WTC11 (cell line): ENCODE measurements around the gene RHOT2. TPM values are rescaled to one million over a fixed set of nuclear protein-coding genes. Genes with fewer than 3 reads are reported as not detected.

ENCODE experiments used
- ATAC-seq: fragments of 200-7000 bp; cut with Tn5 transposase; 2 replicates; pipeline ENCODE4 v1.10.0; 2021; ENCODE audit warnings: mild to moderate bottlenecking, moderate library complexity
- CTCF ChIA-PET: fragments of 300-600 bp; sonication (Branson Sonifier 250); formaldehyde crosslinking; loops from one replicate; lab custom pipeline; 2021; ENCODE audit warnings: antibody characterized with exemption; lab: Charles Lee
- POLR2A ChIA-PET: fragments of 350-600 bp; sonication (Branson Sonifier 250); formaldehyde crosslinking; loops from one replicate; lab custom pipeline; 2021; ENCODE audit warnings: antibody characterized with exemption; lab: Charles Lee
- DNase-seq: peaks from one replicate; pipeline ENCODE4 v3.0.0; 2021; ENCODE audit warnings: low spot score
- H3K27ac Mint-ChIP-seq: 2 replicates; pipeline ENCODE4 v1.8.0; 2021; ENCODE audit warnings: mixed read lengths
- H3K27me3 Mint-ChIP-seq: 2 replicates; pipeline ENCODE4 v1.8.0; 2021; ENCODE audit warnings: low read depth, mild to moderate bottlenecking, moderate library complexity, mixed read lengths
- H3K36me3 Mint-ChIP-seq: 2 replicates; pipeline ENCODE4 v1.8.0; 2021; ENCODE audit warnings: mixed read lengths
- H3K4me1 Mint-ChIP-seq: 2 replicates; pipeline ENCODE4 v1.8.0; 2022; ENCODE audit warnings: mixed read lengths
- H3K4me3 Mint-ChIP-seq: 2 replicates; pipeline ENCODE4 v1.8.0; 2021; ENCODE audit warnings: mild to moderate bottlenecking, moderate library complexity, mixed read lengths
- H3K9me3 Mint-ChIP-seq: 2 replicates; pipeline ENCODE4 v1.8.0; 2021; ENCODE audit warnings: mixed read lengths
- ATF1 ChIP-seq: sonication (generic); formaldehyde crosslinking; IDR thresholded peaks from 2 replicates; pipeline ENCODE4 v1.8.1; 2023; ENCODE audit warnings: mild to moderate bottlenecking, moderate library complexity, missing genetic modification reagents
- CDX4 ChIP-seq: fragments of 250-450 bp; sonication (Bioruptor Pico); IDR thresholded peaks from 2 replicates; pipeline ENCODE4 v1.9.0; 2021; ENCODE audit warnings: moderate library complexity, mild to moderate bottlenecking, inconsistent platforms, borderline replicate concordance
- ETV6 ChIP-seq: sonication (generic); formaldehyde crosslinking; IDR thresholded peaks from 2 replicates; pipeline ENCODE4 v1.8.1; 2022; ENCODE audit warnings: mild to moderate bottlenecking, missing genetic modification reagents
- FOXJ3 ChIP-seq: sonication (generic); formaldehyde crosslinking; IDR thresholded peaks from 2 replicates; pipeline ENCODE4 v1.9.0; 2021; ENCODE audit warnings: missing genetic modification reagents, mild to moderate bottlenecking, borderline replicate concordance
- FOXP1 ChIP-seq: sonication (generic); formaldehyde crosslinking; IDR thresholded peaks from 2 replicates; pipeline ENCODE4 v1.8.0; 2022; ENCODE audit warnings: missing genetic modification reagents, mild to moderate bottlenecking, moderate library complexity, borderline replicate concordance
- GABPB1 ChIP-seq: sonication (generic); formaldehyde crosslinking; IDR thresholded peaks from 2 replicates; pipeline ENCODE4 v1.8.1; 2023; ENCODE audit warnings: mild to moderate bottlenecking, missing genetic modification reagents
- GTF2I ChIP-seq: fragments of 250-450 bp; sonication (Bioruptor Pico); conservative IDR thresholded peaks from 2 replicates; pipeline ENCODE4 v1.4.0; 2021; ENCODE audit warnings: mild to moderate bottlenecking
- IRF1 ChIP-seq: sonication (generic); formaldehyde crosslinking; IDR thresholded peaks from 2 replicates; pipeline ENCODE4 v1.8.0; 2023; ENCODE audit warnings: missing genetic modification reagents
- MXD4 ChIP-seq: fragments of 250-450 bp; sonication (Bioruptor Pico); IDR thresholded peaks from 2 replicates; pipeline ENCODE4 v1.8.0; 2021; ENCODE audit warnings: mild to moderate bottlenecking, moderate library complexity, borderline replicate concordance
- MYBL2 ChIP-seq: sonication (generic); formaldehyde crosslinking; IDR thresholded peaks from 2 replicates; pipeline ENCODE4 v1.8.1; 2023; ENCODE audit warnings: mild to moderate bottlenecking, moderate library complexity, missing genetic modification reagents
- NR2C2 ChIP-seq: sonication (generic); formaldehyde crosslinking; IDR thresholded peaks from 2 replicates; pipeline ENCODE4 v1.8.0; 2022; ENCODE audit warnings: mild to moderate bottlenecking, missing genetic modification reagents
- NR3C1 ChIP-seq: sonication (generic); formaldehyde crosslinking; conservative IDR thresholded peaks from 2 replicates; pipeline ENCODE4 v1.8.1; 2023; ENCODE audit warnings: low read depth, mild to moderate bottlenecking, missing genetic modification reagents
- RELA ChIP-seq: sonication (generic); formaldehyde crosslinking; IDR thresholded peaks from 2 replicates; pipeline ENCODE4 v1.8.1; 2022; ENCODE audit warnings: missing genetic modification reagents, mild to moderate bottlenecking, borderline replicate concordance
- SMAD4 ChIP-seq: sonication (generic); formaldehyde crosslinking; IDR thresholded peaks from 2 replicates; pipeline ENCODE4 v1.8.0; 2022; ENCODE audit warnings: mild to moderate bottlenecking, missing genetic modification reagents
- TEAD1 ChIP-seq: sonication (generic); formaldehyde crosslinking; IDR thresholded peaks from 2 replicates; pipeline ENCODE4 v1.8.0; 2022; ENCODE audit warnings: mild to moderate bottlenecking, missing genetic modification reagents
- TP53 ChIP-seq: sonication (generic); formaldehyde crosslinking; IDR thresholded peaks from 2 replicates; pipeline ENCODE4 v1.8.1; 2023; ENCODE audit warnings: mild to moderate bottlenecking, missing genetic modification reagents
- USF2 ChIP-seq: sonication (generic); formaldehyde crosslinking; IDR thresholded peaks from 2 replicates; pipeline ENCODE4 v1.8.1; 2023; ENCODE audit warnings: mild to moderate bottlenecking, missing genetic modification reagents, moderate library complexity
- ZMAT4 ChIP-seq: fragments of 250-450 bp; sonication (Bioruptor Pico); IDR thresholded peaks from 2 replicates; pipeline ENCODE4 v1.9.0; 2021; ENCODE audit warnings: mild to moderate bottlenecking
- ZNF219 ChIP-seq: sonication (generic); formaldehyde crosslinking; IDR thresholded peaks from 2 replicates; pipeline ENCODE4 v1.8.0; 2023; ENCODE audit warnings: missing genetic modification reagents, mild to moderate bottlenecking, borderline replicate concordance
- ZNF263 ChIP-seq: sonication (generic); formaldehyde crosslinking; IDR thresholded peaks from 2 replicates; pipeline ENCODE4 v1.8.1; 2022; ENCODE audit warnings: low read depth, mild to moderate bottlenecking, moderate library complexity, missing genetic modification reagents
- ZNF281 ChIP-seq: sonication (generic); formaldehyde crosslinking; IDR thresholded peaks from 2 replicates; pipeline ENCODE4 v1.8.0; 2023; ENCODE audit warnings: mild to moderate bottlenecking, missing genetic modification reagents
- ZNF317 ChIP-seq: sonication (generic); formaldehyde crosslinking; IDR thresholded peaks from 2 replicates; pipeline ENCODE4 v1.8.1; 2023; ENCODE audit warnings: low read depth, mild to moderate bottlenecking, moderate library complexity, missing genetic modification reagents, borderline replicate concordance
- ZNF396 ChIP-seq: fragments of 250-450 bp; sonication (Bioruptor Pico); IDR thresholded peaks from 2 replicates; pipeline ENCODE4 v1.8.0; 2021; ENCODE audit warnings: mild to moderate bottlenecking, moderate library complexity, borderline replicate concordance
- ZNF671 ChIP-seq: fragments of 250-450 bp; sonication (Bioruptor Pico); IDR thresholded peaks from 2 replicates; pipeline ENCODE4 v1.8.0; 2021; ENCODE audit warnings: mild to moderate bottlenecking
- total RNA-seq: library from RNA; stranded (reverse); gene quantifications from 3 replicates; pipeline ENCODE4 v1.2.3, GENCODE V29; 2021

RHOT2 gene
- total RNA-seq, 1 experiment from 2014 or later, result 285 TPM

GRCh38 chr16:719815-720446, 52.0 kb downstream of the RHOT2 start:
- CTCF ChIA-PET, result interaction anchor here (0.6 to 2.8 kb wide), 22 partner anchors 8 to 426 kb away, joined by 3 to 22 read pairs (median 5); partner anchors contain the start of genes CHTF18, GNG13, JMJD8 and RHBDL1
- Mint-ChIP-seq H3K27me3 (peaks cover 15% of the 10 kb centered on the region), H3K4me3 (peak overlapping the region; percentile 74), H3K4me1 (peaks cover 16% of the 10 kb centered on the region), H3K27ac (peak overlapping the region; percentile 63), H3K9me3 (no peaks in the 10 kb centered on the region), H3K36me3 (no peaks in the 10 kb centered on the region; the same call in 1 of the 2 replicates)
- ATAC-seq, result no peak
- POLR2A ChIA-PET, result interaction anchor here (0.7 to 2.9 kb wide), 13 partner anchors 8 to 90 kb away, joined by 3 to 10 read pairs (median 3); partner anchors contain the start of genes CIAO3, RHOT2, STUB1 and WDR24
- no peak for TF ChIP-seq GABPB1 (CRISPR knock-in tag)
- no peak for TF ChIP-seq GTF2I (CRISPR knock-in tag)
- TF ChIP-seq ATF1 (CRISPR knock-in tag), result no peak
- TF ChIP-seq ZNF671 (CRISPR knock-in tag), result no peak
- TF ChIP-seq ZNF281 (CRISPR knock-in tag), result no peak; the same call in 1 of the 2 replicates
- TF ChIP-seq IRF1 (CRISPR knock-in tag), result no peak
- DNase-seq, result no peak

GRCh38 chr16:720447-720989, 52.6 kb downstream of the RHOT2 start:
- Mint-ChIP-seq H3K4me1 (peaks cover 16% of the 10 kb centered on the region), H3K27me3 (peaks cover 18% of the 10 kb centered on the region), H3K27ac (peak overlapping the region; percentile 63), H3K36me3 (no peaks in the 10 kb centered on the region; the same call in 1 of the 2 replicates), H3K4me3 (peak overlapping the region; percentile 74), H3K9me3 (no peaks in the 10 kb centered on the region)
- ATAC-seq (peak; percentile 30), DNase-seq (peak; percentile 60)
- POLR2A ChIA-PET, result interaction anchor here (0.6 to 2.9 kb wide), 19 partner anchors 8 to 91 kb away, joined by 3 to 10 read pairs (median 3); partner anchors contain the start of genes CHTF18, CIAO3, RHOT2 and RPUSD1
- CTCF ChIA-PET, result interaction anchor here (0.6 to 2.8 kb wide), 26 partner anchors 8 to 426 kb away, joined by 3 to 28 read pairs (median 6); partner anchors contain the start of genes CHTF18, CIAO3, GNG13 and JMJD8
- no peak for TF ChIP-seq ZMAT4 (CRISPR knock-in tag)
- no peak for TF ChIP-seq ETV6 (CRISPR knock-in tag)
- TF ChIP-seq ZNF396, result no peak
- no peak for TF ChIP-seq ZNF317 (CRISPR knock-in tag)
- TF ChIP-seq ZNF219 (CRISPR knock-in tag), result 0 out of 2 replicates have a peak, but pooled peaks have one; percentile 27
- TF ChIP-seq FOXP1 (CRISPR knock-in tag), result 0 out of 2 replicates have a peak, but pooled peaks have one; percentile 20
- TF ChIP-seq NR3C1 (CRISPR knock-in tag), result no peak
- no peak for TF ChIP-seq USF2
- no peak for TF ChIP-seq CDX4 (CRISPR knock-in tag)
- TF ChIP-seq SMAD4 (CRISPR knock-in tag), result no peak
- TF ChIP-seq ZNF671 (CRISPR knock-in tag), result no peak
- TF ChIP-seq TEAD1, result no peak
- no peak; the same call in 1 of the 2 replicates for TF ChIP-seq TP53
- peak; percentile 79 for TF ChIP-seq MYBL2 (CRISPR knock-in tag)
- TF ChIP-seq NR2C2 (CRISPR knock-in tag), result no peak
- TF ChIP-seq ZNF281 (CRISPR knock-in tag), result 0 out of 2 replicates have a peak, but pooled peaks have one; percentile 28
- TF ChIP-seq FOXJ3, result no peak
- TF ChIP-seq MXD4 (CRISPR knock-in tag), result no peak
- no peak for TF ChIP-seq ZNF263 (CRISPR knock-in tag)
- no peak for TF ChIP-seq IRF1 (CRISPR knock-in tag)
- TF ChIP-seq RELA (CRISPR knock-in tag), result no peak
